GM12865 (cell line): ENCODE data around the gene EHMT1.

Experiments
- DNase-seq: peaks from one replicate; pipeline ENCODE4 v3.0.0; 2010; ENCODE audit warnings: low read depth
- H3K4me3 ChIP-seq: 2 replicates; pipeline ENCODE4 v1.5.1; 2011; ENCODE audit warnings: mild to moderate bottlenecking, low read depth, low read length, control low read depth
- TF ChIP-seq, protein P1 (sequence below): IDR thresholded peaks from 2 replicates; pipeline ENCODE4 v1.5.1; 2011; ENCODE audit warnings: low read length, control low read depth, low read depth, inconsistent platforms; ENCODE audit not compliant: insufficient read depth; ENCODE audit errors: missing control alignments

The EHMT1 gene

GRCh38 chr9:137604345-137605086, 14.3 kb upstream of the EHMT1 start:
- peak overlapping the region; percentile 51 for H3K4me3 ChIP-seq
- no peak for DNase-seq
- TF ChIP-seq, protein P1, sequence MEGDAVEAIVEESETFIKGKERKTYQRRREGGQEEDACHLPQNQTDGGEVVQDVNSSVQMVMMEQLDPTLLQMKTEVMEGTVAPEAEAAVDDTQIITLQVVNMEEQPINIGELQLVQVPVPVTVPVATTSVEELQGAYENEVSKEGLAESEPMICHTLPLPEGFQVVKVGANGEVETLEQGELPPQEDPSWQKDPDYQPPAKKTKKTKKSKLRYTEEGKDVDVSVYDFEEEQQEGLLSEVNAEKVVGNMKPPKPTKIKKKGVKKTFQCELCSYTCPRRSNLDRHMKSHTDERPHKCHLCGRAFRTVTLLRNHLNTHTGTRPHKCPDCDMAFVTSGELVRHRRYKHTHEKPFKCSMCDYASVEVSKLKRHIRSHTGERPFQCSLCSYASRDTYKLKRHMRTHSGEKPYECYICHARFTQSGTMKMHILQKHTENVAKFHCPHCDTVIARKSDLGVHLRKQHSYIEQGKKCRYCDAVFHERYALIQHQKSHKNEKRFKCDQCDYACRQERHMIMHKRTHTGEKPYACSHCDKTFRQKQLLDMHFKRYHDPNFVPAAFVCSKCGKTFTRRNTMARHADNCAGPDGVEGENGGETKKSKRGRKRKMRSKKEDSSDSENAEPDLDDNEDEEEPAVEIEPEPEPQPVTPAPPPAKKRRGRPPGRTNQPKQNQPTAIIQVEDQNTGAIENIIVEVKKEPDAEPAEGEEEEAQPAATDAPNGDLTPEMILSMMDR = no peak

DNA sequence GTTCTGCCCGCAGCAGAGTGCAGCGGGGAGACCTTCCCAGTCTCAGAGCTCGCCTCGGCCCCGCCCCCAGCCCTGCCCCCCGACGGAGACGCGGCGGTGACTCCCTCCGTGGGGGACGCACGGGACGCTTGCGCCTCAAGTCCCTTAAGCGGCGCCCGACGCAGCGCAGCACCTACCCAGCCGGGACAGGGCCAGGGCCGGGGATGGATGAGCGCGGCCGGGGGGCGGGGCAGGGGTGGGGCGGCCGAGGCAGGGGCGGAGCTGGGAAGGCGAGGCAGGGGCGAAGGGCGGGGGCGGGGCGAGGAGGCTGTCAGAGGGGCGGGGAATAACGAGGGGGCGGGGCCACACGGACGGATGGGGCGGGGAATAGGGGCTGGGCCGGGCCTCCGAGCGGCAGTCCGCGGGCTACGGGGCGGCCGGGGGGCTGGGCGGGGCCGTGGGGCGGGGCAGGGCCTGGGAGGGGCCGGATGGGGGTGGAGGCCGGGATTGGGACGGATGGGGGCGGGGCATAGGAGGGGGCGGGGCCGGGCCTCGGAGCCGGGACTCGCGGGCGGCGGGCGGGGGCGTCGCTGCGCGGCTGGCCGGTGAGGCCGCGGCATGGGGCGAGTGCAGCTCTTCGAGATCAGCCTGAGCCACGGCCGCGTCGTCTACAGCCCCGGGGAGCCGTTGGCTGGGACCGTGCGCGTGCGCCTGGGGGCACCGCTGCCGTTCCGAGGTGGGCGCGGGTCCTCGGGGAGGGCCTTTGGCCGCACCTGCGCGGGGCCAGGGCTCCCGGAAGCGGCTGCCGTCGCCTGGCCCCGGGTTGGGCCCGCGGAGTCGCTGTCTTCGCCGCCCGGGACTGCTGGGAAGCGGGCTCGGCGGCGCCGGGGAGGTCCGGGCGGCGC, 13.4 kb upstream of the EHMT1 start, which contains the start of gene ARRDC1:
Gene ARRDC1, plus strand, starts transcription at position 566 of the 884 bp plus-strand sequence. Its CDS starts 32 bp downstream, at position 598.
- DNase-seq = peak; percentile 98
- H3K4me3 ChIP-seq = peak within 1 kb of the TSS; percentile 69
- TF ChIP-seq, protein P1 = no peak

DNA sequence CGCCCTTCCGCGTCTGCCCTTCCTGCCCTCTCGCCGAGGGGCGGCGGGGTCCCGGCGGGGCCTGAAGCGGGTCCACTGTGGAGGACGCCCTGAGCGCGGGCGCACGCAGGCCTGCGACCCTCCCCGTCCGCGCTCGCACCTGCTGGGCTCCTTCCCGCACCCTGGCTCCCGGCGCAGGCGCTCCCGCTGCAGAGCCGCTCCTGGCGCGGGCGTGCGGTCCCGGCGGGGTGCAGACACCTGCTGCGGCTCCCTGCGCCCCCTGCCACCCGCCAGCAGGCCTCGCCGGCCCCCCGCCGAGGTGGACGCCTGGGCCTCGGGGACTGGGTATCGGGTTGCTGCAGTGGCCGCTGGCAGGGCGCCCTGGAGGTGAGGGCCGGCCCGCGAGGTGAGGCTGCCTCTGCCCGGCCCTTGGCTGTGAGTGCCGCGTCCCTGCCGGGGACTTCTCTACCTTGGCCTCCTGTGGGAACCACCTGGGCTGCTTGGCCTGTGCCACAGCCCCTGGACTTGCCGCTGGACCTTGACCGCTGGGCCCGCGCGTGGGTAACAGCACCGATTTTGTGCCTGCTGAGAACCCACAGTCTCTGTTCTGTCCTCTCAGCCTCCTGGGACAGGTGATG, 12.7 kb upstream of the EHMT1 start:
- H3K4me3 ChIP-seq = peak overlapping the region; percentile 69
- TF ChIP-seq, protein P1 = no peak
- DNase-seq = no peak

DNA sequence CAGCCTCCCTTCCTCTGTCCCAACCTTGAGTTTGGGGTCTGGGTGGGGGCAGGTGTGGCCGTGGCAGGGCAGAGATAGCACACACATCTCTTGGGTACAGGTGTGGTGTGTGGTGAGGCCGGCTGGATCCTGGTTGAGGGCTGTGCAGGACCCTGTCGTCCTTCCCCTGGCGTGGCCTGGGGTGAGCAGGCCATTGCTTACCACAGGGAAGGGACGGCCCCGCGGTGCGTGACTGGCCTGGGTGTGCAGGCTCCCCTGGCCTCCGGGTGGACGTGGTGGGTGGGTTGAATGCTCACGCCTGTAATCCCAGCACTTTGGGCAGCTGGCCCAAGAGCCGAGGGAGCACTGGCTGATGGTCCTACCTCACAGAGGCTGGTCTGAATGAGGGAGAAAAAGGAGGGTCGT, 12.1 kb upstream of the EHMT1 start:
- TF ChIP-seq, protein P1 = no peak
- peak overlapping the region; percentile 69 for H3K4me3 ChIP-seq
- no peak for DNase-seq

DNA sequence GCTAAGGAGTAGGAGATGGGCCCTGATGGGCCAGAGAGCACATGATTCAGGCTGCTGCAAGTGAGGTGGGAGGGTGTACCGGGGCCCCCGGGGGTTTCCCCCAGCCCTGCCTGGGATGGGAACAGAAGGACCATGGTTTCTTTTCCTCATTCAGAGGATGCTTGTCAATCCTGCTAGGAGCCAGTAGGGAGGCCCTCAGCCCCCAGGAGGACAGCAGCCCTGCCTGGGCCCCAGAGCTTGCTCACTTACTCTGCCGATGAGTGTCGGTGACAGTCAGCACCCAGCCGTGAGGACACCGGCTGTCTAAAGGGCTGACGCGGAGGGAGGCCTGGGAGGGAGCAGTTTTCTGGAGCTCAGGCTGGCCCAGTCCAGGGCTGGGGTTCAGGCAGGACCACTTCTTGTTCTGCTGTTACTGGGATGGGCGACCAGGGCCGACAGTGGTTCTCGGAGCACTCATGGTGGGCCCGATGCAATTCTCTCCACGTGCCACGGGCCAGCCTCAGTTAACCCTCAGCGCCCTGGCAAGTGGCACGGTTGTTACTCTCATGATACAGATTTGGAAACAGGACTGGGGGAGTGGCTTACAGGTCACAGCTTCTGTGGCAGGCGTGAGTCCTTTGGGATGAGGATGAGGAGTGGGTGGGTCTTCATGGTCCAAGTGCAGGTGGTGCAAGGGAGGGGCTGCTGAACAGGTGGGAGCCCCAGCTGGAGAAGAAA, 11.5 kb upstream of the EHMT1 start:
- DNase-seq = no peak
- H3K4me3 ChIP-seq = no peak overlapping the region
- TF ChIP-seq, protein P1 = no peak

DNA sequence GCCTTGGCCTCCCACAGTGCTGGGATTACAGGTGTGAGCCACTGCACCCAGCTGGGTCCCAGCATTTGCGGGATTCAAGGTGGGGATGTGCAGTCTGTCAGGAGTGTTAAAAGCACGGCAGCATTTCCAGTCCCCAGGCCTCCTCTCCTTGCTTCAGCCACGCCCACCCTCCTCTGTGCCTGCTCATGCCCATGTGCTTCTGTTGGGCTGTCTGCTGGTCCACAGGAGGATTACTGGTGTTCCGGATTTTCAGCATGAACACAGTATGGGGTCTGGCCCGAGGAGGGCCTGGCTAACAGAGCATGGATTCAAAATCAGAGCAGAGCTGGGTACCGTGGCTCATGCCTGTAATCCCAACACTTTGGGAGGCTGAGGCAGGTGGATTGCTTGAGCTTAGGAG, 7.9 kb upstream of the EHMT1 start:
- TF ChIP-seq, protein P1 = no peak
- no peak for DNase-seq
- H3K4me3 ChIP-seq = no peak overlapping the region
